ENCODE results near the gene SDK2.

Gene SDK2

DNA sequence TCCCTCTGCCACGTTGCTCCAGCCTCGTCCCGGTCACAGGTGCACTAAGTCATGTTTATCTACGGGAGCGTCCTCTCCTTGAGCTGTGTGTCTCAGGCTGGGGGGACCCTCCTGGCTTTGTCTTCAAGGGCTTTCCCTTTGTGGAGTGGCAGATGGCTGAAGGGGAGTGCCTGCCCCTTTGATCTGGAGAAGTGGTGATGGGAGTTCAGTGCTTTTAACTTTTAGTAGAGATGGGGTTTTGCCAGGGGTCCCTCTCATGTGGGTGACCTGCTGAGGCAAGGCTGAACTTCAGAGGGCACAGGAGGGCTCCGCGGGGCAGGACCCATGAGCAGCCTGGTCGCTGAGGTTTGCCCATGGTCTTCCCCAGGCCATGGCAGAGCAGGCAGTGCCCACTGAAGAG lies 259.3 kb downstream of the SDK2 start:
- no peak for TF ChIP-seq FOXP2 (optimal IDR thresholded peaks at IDR 0.05; ENCODE audit: borderline replicate concordance, extremely low read depth, extremely low read length, insufficient read depth)
- TF ChIP-seq SIN3A (IDR thresholded peaks at IDR 0.05; ENCODE audit: borderline replicate concordance, insufficient read depth, low read length): no peak
- no peak for TF ChIP-seq POLR2AphosphoS5 (IDR thresholded peaks at IDR 0.05; ENCODE audit: low read depth, low read length)
- TF ChIP-seq, protein P1, sequence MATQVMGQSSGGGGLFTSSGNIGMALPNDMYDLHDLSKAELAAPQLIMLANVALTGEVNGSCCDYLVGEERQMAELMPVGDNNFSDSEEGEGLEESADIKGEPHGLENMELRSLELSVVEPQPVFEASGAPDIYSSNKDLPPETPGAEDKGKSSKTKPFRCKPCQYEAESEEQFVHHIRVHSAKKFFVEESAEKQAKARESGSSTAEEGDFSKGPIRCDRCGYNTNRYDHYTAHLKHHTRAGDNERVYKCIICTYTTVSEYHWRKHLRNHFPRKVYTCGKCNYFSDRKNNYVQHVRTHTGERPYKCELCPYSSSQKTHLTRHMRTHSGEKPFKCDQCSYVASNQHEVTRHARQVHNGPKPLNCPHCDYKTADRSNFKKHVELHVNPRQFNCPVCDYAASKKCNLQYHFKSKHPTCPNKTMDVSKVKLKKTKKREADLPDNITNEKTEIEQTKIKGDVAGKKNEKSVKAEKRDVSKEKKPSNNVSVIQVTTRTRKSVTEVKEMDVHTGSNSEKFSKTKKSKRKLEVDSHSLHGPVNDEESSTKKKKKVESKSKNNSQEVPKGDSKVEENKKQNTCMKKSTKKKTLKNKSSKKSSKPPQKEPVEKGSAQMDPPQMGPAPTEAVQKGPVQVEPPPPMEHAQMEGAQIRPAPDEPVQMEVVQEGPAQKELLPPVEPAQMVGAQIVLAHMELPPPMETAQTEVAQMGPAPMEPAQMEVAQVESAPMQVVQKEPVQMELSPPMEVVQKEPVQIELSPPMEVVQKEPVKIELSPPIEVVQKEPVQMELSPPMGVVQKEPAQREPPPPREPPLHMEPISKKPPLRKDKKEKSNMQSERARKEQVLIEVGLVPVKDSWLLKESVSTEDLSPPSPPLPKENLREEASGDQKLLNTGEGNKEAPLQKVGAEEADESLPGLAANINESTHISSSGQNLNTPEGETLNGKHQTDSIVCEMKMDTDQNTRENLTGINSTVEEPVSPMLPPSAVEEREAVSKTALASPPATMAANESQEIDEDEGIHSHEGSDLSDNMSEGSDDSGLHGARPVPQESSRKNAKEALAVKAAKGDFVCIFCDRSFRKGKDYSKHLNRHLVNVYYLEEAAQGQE (IDR thresholded peaks at IDR 0.05; ENCODE audit: insufficient read depth in 1 of 2, low read depth in 2 of 2, low read length in 2 of 2): no peak
- no peak for TF ChIP-seq TAF1 (IDR thresholded peaks at IDR 0.05; ENCODE audit: borderline replicate concordance, insufficient read depth, low read length)

DNA sequence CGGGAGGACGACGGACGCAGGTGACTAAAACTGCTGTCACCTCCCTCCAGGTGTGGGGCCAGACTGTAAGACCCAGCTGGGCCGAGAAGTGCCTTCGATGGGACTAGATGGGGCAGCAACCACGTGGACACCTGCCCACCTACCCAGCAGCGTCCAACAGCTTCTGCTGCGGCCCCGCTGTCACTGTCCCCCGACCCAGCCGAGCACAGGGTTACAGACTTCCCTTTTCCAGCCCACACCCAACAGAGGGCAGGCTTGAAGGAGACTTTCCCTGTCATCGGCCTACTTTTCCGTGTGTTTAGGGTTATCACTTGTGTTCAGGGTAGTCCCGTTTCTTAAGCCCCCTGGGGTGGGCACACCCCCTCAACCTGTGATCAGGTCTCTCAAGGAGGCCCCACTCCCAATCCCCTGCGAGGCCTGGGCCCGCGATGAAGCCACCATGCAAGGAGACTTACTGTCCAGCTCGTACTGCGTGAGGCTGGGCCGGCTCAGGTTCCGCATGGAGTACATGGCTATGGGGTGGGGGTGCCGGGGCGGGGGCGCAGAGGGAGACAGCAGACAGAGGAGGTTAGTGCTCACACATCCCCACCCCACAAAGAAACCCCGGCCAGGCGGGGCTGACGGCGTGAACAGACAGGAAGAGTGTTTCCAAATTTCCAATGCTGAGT lies 263.7 kb downstream of the SDK2 start:
- TF ChIP-seq TAF1 (IDR thresholded peaks at IDR 0.05; ENCODE audit: borderline replicate concordance, insufficient read depth, low read length) (no peak), SIN3A (IDR thresholded peaks at IDR 0.05; ENCODE audit: borderline replicate concordance, insufficient read depth, low read length) (no peak), POLR2AphosphoS5 (IDR thresholded peaks at IDR 0.05; ENCODE audit: low read depth, low read length) (no peak), FOXP2 (optimal IDR thresholded peaks at IDR 0.05; ENCODE audit: borderline replicate concordance, extremely low read depth, extremely low read length, insufficient read depth) (no peak)
- TF ChIP-seq, protein P1 (IDR thresholded peaks at IDR 0.05; ENCODE audit: insufficient read depth in 1 of 2, low read depth in 2 of 2, low read length in 2 of 2): no peak

DNA sequence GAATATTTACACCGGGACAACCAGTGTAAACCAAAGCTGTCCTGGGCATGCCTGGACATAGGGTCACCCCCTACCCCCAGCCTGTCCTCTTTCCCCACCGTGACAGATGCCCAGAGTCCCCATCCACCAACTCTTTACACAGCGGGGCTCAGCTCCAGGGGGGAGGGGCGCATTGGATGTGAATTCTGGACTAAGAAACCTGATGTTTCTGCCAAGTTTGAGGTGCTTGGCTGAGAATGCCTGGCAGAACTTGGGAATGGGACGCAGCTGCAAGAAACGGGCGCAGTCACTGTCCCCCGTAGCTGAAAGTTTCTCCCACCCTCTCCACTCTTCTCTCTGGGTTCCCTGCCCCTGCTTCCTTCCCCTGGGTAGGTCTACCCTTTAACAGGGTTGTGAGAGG lies 264.4 kb downstream of the SDK2 start:
- TF ChIP-seq, protein P1 (IDR thresholded peaks at IDR 0.05; ENCODE audit: insufficient read depth in 1 of 2, low read depth in 2 of 2, low read length in 2 of 2): no peak
- TF ChIP-seq TAF1 (IDR thresholded peaks at IDR 0.05; ENCODE audit: borderline replicate concordance, insufficient read depth, low read length) (no peak), SIN3A (IDR thresholded peaks at IDR 0.05; ENCODE audit: borderline replicate concordance, insufficient read depth, low read length) (no peak), POLR2AphosphoS5 (IDR thresholded peaks at IDR 0.05; ENCODE audit: low read depth, low read length) (no peak), FOXP2 (optimal IDR thresholded peaks at IDR 0.05; ENCODE audit: borderline replicate concordance, extremely low read depth, extremely low read length, insufficient read depth) (no peak)

DNA sequence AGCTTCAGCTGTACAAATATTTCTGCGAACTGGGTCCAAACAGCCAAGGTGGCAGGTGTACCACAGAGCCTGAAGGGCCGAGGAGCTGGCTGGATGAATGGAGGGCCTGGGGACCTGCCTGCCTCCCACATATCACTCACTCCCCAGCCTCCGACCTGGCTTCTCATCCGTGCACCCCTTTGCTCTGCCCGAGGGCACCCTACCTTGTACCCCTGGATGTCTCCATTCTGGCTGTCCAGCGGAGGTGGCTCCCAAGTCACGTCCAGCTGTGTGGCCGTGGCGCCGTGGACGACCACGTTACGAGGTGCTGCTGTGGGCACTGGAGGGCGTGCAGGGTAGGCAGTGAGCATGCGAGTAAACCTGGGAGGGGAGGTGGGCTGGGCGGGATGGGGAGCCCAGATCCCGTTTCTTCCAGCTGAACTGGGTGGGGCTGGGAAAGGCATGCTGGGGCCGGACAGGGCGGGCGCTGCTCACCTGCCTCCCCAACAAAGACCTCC lies 265.2 kb downstream of the SDK2 start:
- TF ChIP-seq FOXP2 (optimal IDR thresholded peaks at IDR 0.05; ENCODE audit: borderline replicate concordance, extremely low read depth, extremely low read length, insufficient read depth) (no peak), POLR2AphosphoS5 (IDR thresholded peaks at IDR 0.05; ENCODE audit: low read depth, low read length) (no peak), SIN3A (IDR thresholded peaks at IDR 0.05; ENCODE audit: borderline replicate concordance, insufficient read depth, low read length) (no peak), TAF1 (IDR thresholded peaks at IDR 0.05; ENCODE audit: borderline replicate concordance, insufficient read depth, low read length) (no peak)
- TF ChIP-seq, protein P1 (IDR thresholded peaks at IDR 0.05; ENCODE audit: insufficient read depth in 1 of 2, low read depth in 2 of 2, low read length in 2 of 2): no peak
